ENCODE measurements around the gene AGAP6.
"Not testable (repeated sequence)": the region's sequence is repeated elsewhere in the genome, so short reads cannot be mapped to it uniquely, and the experiment has no call there.

The AGAP6 gene

GRCh38 chr10:49988376-49988775 lies at the start of gene AGAP6:
Gene AGAP6, plus strand, starts transcription at chr10:49988406. Its CDS starts 310 bp downstream, at chr10:49988716.
- DNase-seq (ENCODE audit: low spot score) = not testable (repeated sequence)

GRCh38 chr10:49941447-49942338 lies 46.5 kb upstream of the AGAP6 start, which contains the start of the genes PARG and TIMM23B:
Gene PARG, minus strand, starts transcription at chr10:49942027. Its CDS starts 302 bp downstream, at chr10:49941725.
Gene TIMM23B, plus strand, starts transcription at chr10:49942053. Its CDS starts 142 bp downstream, at chr10:49942195.
- DNase-seq (ENCODE audit: low spot score) = peak; percentile 82

- DNase-seq (ENCODE audit: low spot score) = not testable (repeated sequence)
Measured at GRCh38 chr10:49942339-49942705, 45.9 kb upstream of the AGAP6 start.

- DNase-seq (ENCODE audit: low spot score) = not testable (repeated sequence)
Measured at GRCh38 chr10:49943607-49944006, 44.6 kb upstream of the AGAP6 start.

- DNase-seq (ENCODE audit: low spot score) = not testable (repeated sequence)
Measured at GRCh38 chr10:49948142-49948541, 40.1 kb upstream of the AGAP6 start.

- DNase-seq (ENCODE audit: low spot score) = not testable (repeated sequence)
Measured at GRCh38 chr10:49948737-49949136, 39.5 kb upstream of the AGAP6 start.

GRCh38 chr10:49952006-49952405 lies 36.2 kb upstream of the AGAP6 start:
- not testable (repeated sequence) for DNase-seq (ENCODE audit: low spot score)

- DNase-seq (ENCODE audit: low spot score) = not testable (repeated sequence)
Measured at GRCh38 chr10:49953122-49953521, 35.1 kb upstream of the AGAP6 start.

- DNase-seq (ENCODE audit: low spot score) = not testable (repeated sequence)
Measured at GRCh38 chr10:49970331-49970857, 17.8 kb upstream of the AGAP6 start.

- not testable (repeated sequence) for DNase-seq (ENCODE audit: low spot score)
Measured at GRCh38 chr10:49971466-49971865, 16.7 kb upstream of the AGAP6 start.

- DNase-seq (ENCODE audit: low spot score) = not testable (repeated sequence)
Measured at GRCh38 chr10:49972094-49972493, 16.1 kb upstream of the AGAP6 start.

- not testable (repeated sequence) for DNase-seq (ENCODE audit: low spot score)
Measured at GRCh38 chr10:49977756-49978155, 10.4 kb upstream of the AGAP6 start.

GRCh38 chr10:49987207-49987606 lies 999 bp upstream of the AGAP6 start:
- not testable (repeated sequence) for DNase-seq (ENCODE audit: low spot score)

- DNase-seq (ENCODE audit: low spot score) = not testable (repeated sequence)
Measured at GRCh38 chr10:49995321-49995720, 7.1 kb downstream of the AGAP6 start.

- not testable (repeated sequence) for DNase-seq (ENCODE audit: low spot score)
Measured at GRCh38 chr10:50014024-50014423, 25.8 kb downstream of the AGAP6 start.

- not testable (repeated sequence) for DNase-seq (ENCODE audit: low spot score)
Measured at GRCh38 chr10:50015596-50016220, 27.5 kb downstream of the AGAP6 start.

GRCh38 chr10:50016926-50017325 lies 28.7 kb downstream of the AGAP6 start:
- DNase-seq (ENCODE audit: low spot score) = not testable (repeated sequence)

GRCh38 chr10:50017646-50018045 lies 29.4 kb downstream of the AGAP6 start:
- not testable (repeated sequence) for DNase-seq (ENCODE audit: low spot score)

- not testable (repeated sequence) for DNase-seq (ENCODE audit: low spot score)
Measured at GRCh38 chr10:50019279-50019678, 31.1 kb downstream of the AGAP6 start.

- not testable (repeated sequence) for DNase-seq (ENCODE audit: low spot score)
Measured at GRCh38 chr10:50020451-50021024, 32.3 kb downstream of the AGAP6 start.

GRCh38 chr10:50021646-50022045 lies 33.4 kb downstream of the AGAP6 start:
- no peak for DNase-seq (ENCODE audit: low spot score)
